ENCODE data around the gene GAL3ST2.
"Not testable (repeated sequence)": the region's sequence is repeated elsewhere in the genome, so short reads cannot be mapped to it uniquely, and the experiment has no call there.

GAL3ST2 gene

DNA sequence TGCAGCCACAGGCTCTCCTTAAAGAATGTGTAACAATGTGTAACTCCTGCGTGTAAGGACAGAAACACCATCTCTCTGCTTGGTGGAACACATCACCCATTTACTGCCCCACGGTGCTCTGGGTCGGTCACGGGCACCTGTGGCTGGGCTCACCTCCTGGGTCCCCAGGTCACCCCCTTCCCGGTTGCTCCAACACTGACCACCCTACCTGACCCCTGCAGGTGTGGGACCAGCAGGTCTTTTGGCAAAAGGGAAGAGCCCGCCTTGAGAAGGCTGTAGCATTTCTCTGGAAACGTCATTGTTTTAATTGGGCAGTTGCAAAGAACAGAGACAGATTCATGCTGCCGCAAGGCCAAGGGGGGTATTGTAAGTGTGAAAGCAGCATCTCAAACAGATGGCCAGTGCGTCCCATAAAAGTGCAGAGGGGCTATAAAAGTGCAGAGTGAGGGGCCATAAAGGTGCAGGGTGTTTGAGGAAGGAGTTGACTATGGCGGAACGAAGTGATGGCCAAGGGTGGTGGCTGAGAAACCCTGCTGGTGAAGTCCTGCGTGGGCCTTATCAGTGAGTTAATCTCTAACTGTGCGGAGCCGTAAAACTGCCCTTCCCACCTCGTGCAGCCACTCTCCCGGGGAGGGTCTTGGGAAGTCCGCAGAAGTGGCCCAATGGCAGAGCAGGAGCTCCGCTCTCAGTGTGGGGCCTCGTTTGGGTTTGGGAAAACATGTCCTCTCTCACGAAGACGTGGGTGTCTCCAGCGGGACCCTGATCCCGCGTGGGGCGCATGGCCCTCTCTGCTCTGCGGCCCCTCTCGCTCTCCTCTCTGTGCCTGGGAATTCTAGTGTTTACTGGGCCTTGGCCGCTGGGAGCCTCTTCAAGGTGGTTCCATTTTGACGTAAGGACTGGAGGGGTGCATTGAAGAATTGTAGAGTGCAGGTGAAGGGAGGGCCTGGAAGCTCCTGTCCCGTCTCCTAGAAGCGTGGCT lies 18.7 kb downstream of the GAL3ST2 start:
- DNase-seq (ENCODE audit: low read depth): no peak

DNA sequence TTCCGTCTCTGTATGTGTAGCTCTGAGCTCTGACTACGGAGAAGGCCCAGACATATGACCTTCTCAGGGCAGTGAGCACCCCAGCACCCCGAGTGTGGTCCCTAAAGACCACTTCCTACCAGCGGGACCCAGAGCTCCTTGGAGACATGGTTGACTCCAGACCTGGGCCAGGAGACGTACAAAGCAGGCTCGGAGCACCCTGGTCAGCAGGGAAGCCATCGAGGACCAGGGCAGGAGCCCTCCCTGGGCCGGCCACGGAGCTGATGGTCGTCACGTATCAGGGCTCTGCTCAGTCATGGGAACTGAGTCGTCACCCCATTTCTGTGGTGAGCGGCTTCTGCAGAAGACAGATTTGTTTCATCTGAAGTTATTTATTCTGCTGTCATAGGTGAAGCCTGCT lies 19.6 kb downstream of the GAL3ST2 start:
- no peak for DNase-seq (ENCODE audit: low read depth)

- DNase-seq (ENCODE audit: low read depth): no peak
These were observed 20.1 kb downstream of the GAL3ST2 start for GRCh38 chr2:241796610-241797138.

GRCh38 chr2:241797441-241798080 lies 20.9 kb downstream of the GAL3ST2 start:
- no peak for DNase-seq (ENCODE audit: low read depth)

DNA sequence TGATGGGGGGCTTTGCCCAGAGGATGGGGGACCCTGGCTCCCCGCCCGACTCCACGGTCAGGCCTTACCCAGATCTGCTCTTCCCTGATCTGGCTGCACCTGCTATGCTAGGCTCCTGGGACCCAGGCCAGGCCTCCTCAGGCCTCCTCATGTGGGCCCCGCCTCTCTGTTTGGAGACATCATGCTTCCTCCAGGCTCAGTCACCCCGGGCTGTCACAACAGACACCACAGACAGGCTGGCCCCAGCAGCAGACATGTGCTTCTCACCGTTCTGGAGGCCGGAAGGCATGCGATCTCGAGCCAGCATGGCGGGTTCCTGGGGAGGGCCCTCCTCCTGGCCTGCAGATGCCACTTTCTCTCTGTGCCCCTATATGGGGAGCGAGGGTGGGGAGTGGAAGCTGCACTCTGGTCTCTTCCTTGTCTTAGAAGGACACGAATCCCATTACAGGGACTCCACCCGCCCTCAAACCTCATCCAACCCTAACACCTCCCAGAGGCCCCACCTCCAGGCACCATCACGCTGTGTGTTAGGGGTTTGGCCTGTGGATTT lies 21.5 kb downstream of the GAL3ST2 start:
- DNase-seq (ENCODE audit: low read depth): no peak

GRCh38 chr2:241798631-241799521 lies 22.3 kb downstream of the GAL3ST2 start:
- no peak for DNase-seq (ENCODE audit: low read depth)

- no peak for DNase-seq (ENCODE audit: low read depth)
These were observed 23.0 kb downstream of the GAL3ST2 start for GRCh38 chr2:241799522-241800197.

DNA sequence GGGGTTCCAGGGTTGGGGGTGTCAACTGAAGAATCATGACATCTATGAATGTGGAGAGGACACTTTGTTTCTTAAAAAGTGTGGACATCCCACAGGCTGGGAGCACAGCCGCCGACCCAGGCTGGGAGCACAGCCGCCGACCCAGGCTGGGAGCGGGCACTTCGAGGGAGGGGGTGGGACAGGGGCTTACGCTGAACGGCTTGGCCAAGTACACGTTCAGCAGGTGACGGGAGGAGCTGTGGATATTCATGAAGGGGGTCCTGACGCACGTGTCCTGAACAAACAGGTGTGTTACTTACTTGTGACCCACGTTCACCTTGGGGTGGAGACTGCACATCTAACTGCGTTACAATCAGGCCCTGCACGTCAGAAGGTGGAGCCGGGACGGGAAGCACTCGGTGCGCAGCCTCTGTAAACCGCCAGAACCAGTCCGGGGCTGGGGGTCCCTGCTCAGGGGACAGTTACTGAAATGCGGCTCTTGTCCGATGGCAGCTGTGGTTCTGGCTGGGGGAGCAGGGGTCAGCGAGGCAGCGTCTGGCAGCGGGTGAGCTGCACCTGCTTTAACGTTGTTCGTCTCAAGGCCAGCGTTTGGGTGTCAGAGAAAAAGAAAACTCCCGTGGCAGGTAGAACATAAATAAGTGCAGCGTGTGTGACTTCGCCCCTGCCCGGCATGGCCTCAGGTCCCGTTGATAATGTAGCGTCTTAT lies 23.7 kb downstream of the GAL3ST2 start:
- not testable (repeated sequence) for DNase-seq (ENCODE audit: low read depth)

- DNase-seq (ENCODE audit: low read depth): no peak
These were observed 25.2 kb downstream of the GAL3ST2 start for GRCh38 chr2:241801611-241802420.

DNA sequence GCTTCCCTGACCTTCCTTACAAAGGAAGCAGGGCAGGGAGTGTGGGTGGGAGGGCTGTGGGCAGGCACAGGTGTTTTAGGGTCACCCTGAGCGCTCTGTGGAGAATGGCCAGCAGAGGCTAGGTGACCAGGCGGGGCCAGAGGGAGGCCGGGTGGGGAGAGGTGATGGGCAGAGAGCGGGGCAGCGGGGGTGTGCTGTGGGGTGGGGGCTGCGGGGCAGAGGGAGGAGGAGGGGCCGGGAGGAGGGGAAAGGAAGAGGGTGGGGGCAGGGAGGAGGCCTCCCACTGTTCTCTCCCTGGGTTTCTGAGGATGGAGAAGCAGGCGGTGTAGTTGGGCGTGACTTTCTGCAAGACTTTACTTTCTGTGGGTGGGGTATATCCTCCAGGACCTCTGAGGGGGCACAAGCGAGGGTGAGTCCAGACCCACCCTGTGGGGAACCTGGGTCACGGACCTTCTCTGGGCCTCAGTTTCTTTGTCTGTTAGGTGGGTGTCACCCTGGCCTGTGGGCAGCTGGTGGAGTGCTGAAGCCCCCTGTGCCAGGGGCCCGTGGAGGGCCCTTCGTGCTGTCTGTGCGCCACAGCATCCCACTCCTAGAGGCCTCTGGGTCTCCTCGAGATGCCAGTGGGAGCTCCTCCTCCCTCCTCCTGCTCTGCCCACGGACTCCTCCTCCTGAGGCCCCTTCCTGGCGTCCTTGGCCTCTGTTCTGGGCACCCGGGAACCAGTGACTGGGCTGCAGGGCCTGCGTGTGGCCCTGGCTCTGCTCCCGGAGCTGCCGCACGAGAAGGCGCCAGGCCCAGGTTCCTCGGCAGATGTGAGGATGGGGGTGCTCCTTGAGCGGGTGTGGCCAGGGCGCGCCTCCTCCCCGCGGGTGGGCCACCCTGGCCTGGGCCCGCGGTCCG lies 26.0 kb downstream of the GAL3ST2 start:
- DNase-seq (ENCODE audit: low read depth): no peak

DNA sequence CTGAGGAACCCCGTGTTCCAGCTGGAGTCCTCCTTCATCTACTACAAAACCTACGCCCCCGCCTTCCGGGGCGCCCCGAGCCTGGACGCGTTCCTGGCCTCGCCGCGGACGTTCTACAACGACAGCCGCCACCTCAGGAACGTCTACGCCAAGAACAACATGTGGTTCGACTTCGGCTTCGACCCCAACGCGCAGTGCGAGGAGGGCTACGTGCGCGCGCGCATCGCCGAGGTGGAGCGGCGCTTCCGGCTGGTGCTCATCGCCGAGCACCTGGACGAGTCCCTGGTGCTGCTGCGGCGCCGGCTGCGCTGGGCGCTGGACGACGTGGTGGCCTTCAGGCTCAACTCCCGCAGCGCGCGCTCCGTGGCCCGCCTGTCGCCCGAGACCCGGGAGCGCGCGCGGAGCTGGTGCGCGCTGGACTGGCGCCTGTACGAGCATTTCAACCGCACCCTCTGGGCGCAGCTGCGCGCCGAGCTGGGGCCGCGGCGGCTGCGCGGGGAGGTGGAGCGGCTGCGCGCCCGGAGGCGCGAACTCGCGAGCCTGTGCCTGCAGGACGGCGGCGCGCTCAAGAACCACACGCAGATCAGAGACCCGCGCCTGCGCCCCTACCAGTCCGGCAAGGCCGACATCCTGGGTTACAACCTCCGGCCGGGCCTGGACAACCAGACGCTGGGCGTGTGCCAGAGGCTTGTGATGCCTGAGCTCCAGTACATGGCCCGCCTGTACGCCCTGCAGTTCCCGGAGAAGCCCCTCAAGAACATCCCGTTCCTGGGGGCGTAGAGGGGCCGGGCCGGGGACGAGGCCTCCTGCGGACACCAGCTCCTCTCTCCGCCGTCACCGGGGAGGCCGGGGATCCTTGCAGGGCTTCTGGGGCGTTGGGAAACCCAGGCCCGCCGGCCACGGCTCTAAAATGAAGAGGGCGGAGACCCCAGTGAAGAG lies 27.0 kb downstream of the GAL3ST2 start:
- peak; percentile 33 for DNase-seq (ENCODE audit: low read depth)

DNA sequence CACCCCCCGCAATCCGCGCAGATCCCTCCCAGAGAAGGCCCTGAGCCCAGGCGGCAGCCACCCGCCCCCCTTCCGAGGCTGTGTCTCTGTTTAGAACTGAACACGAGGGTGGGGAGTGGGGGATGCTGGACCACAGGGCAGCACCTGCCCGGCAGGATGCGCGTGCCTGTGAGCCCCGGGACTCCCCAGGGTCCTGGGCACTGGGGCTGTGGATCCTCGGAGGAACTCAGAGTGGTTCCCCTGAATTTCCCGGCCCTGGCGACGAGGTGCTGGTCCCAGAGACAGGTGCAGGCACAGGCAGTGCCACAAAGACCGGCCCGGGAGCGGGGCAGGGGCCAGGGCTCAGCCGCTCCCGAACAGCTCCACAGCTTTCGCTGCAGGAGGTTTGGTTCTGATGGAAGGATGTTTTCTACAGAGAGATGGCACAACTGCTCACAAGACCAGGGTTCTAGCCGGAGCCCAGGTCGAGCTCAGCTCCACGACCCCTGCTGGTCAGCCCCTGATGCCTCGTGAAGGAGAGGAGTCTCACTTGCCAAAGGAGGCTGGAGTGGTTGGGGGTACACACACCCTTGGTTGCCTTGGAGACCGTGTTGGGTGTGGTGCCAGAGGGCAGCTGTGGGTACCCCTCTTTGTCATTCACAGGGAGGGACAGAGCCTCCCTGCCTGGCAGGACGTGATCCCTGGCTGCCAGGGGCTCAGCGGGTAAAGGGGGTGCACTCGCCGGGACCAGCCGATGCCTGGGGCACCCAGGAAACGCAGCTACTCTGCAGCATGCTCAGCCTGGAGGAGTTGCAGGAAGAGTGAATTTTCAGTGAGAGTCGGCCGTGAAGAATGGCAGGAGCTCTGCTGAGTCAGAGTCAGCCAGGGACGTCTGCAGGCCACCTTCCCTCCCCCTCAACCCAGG lies 28.0 kb downstream of the GAL3ST2 start:
- DNase-seq (ENCODE audit: low read depth): peak; percentile 32

DNA sequence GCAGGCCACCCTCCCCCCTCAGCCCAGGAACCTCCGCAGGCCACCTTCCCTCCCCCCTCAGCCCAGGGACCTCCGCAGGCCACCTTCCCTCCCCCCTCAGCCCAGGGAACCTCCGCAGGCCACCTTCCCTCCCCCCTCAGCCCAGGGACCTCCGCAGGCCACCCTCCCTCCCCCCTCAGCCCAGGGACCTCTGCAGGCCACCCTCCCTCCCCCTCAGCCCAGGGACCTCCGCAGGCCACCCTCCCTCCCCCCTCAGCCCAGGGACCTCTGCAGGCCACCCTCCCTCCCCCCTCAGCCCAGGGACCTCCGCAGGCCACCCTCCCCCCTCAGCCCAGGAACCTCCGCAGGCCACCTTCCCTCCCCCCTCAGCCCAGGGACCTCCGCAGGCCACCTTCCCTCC lies 29.6 kb downstream of the GAL3ST2 start:
- DNase-seq (ENCODE audit: low read depth): not testable (repeated sequence)

GRCh38 chr2:241808051-241808720 lies 31.6 kb downstream of the GAL3ST2 start:
- DNase-seq (ENCODE audit: low read depth): no peak

GRCh38 chr2:241808721-241809382 lies 32.2 kb downstream of the GAL3ST2 start, which contains the start of gene NEU4:
Gene NEU4, plus strand, starts transcription at chr2:241809193. Its CDS starts 5,292 bp downstream, at chr2:241814485.
- DNase-seq (ENCODE audit: low read depth): no peak

Data from ELR (cell line).